ENCODE data around the gene ELMOD1.

ELMOD1 gene

DNA sequence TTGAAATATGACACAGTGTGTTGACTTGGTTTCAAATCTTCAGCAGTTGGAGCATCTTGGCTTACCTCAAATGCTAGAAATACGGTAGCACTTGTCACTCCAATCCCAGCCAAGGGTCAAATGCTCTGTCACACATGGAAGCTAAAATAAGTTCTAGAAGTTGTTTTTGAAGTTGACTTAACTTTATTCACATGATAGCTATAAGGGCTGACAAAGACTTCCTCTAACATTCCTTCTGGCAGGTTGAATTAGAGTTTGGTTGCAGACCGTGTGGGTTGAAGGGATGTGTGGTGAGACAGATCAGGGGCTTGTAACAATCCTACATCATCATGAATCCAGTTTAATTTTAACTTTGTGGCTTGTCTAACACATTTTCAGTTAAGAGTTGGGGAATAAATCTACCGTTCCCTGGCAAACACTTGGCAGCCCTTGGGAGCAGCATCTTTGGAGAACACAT lies 116.3 kb downstream of the ELMOD1 start:
- DNase-seq (ENCODE audit: low read depth), result no peak
- H3K4me3 ChIP-seq (ENCODE audit: low read depth, low read length), result no peak overlapping the region

GRCh38 chr11:107707807-107708206 lies 116.9 kb downstream of the ELMOD1 start:
- no peak for DNase-seq (ENCODE audit: low read depth)
- H3K4me3 ChIP-seq (ENCODE audit: low read depth, low read length), result no peak overlapping the region

DNA sequence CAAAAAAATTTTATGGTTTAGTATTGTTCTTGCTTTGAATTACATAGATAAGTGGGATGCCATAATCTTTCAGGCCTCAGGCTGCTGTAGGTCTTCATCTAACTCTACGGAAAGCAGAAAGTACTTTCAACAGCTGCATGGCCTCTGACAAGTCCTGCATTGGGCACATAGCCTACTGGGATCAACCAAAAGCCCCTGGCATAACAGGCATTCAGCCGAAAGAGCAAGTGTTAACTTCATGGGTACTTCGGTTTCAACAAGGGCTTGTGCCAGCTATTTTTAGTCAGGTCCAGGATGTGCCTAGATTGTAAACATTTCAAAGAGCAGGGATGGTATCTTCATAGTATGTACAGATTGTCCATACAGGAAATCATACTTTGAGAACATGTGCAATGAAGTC lies 117.8 kb downstream of the ELMOD1 start:
- no peak for DNase-seq (ENCODE audit: low read depth)
- H3K4me3 ChIP-seq (ENCODE audit: low read depth, low read length), result no peak overlapping the region

DNA sequence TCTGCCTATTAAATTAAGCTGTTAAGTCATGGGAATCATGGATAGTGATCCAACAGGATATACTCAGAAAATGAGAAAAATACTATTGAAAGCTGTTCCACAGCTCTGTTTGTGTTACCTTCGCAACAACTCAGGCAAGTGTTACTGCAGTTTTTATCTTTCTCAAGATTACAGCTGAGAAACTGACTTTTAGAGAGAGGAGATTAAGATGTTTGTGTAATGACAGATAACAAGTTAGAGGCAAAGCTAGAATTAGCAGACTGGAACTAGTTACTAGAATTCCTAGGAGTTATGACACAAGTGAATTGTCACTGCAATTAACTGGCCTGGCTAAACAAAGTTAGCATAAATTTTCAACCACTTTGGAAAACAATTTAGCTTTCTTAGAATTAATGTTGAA lies 119.4 kb downstream of the ELMOD1 start:
- DNase-seq (ENCODE audit: low read depth), result no peak
- no peak overlapping the region for H3K4me3 ChIP-seq (ENCODE audit: low read depth, low read length)

- no peak for DNase-seq (ENCODE audit: low read depth)
- no peak within 1 kb of the TSS for H3K4me3 ChIP-seq (ENCODE audit: low read depth, low read length)
Measured at GRCh38 chr11:107711861-107712755, 121.2 kb downstream of the ELMOD1 start, which contains the start of gene SLN. Gene SLN (minus strand): TSS chr11:107712056.

- H3K4me3 ChIP-seq (ENCODE audit: low read depth, low read length), result no peak overlapping the region
- DNase-seq (ENCODE audit: low read depth), result no peak
Measured at GRCh38 chr11:107713009-107713408, 122.1 kb downstream of the ELMOD1 start.

Measured in skeletal muscle cell (primary cell).